T-helper 2 cell treated with Interferon-gamma antibody and Interleukin-4, amounts not matched to agents 5 μg/mL and 100 μg/mL, for 36 hours (primary cell): ENCODE measurements around the gene GMDS.

Source experiments
- DNase-seq: peaks from one replicate; pipeline ENCODE4 v3.0.0; 2021; ENCODE audit warnings: low spot score
- H3K27ac Mint-ChIP-seq: one replicate; pipeline ENCODE4 v1.8.0; 2021; ENCODE audit warnings: mild to moderate bottlenecking, mixed read lengths
- H3K27me3 Mint-ChIP-seq: one replicate; pipeline ENCODE4 v1.8.0; 2021; ENCODE audit warnings: low read depth, mixed read lengths
- H3K36me3 Mint-ChIP-seq: one replicate; pipeline ENCODE4 v1.8.0; 2021; ENCODE audit warnings: low read depth, mixed read lengths
- H3K4me1 Mint-ChIP-seq: one replicate; pipeline ENCODE4 v1.8.0; 2021; ENCODE audit warnings: low read depth, mixed read lengths
- H3K4me3 Mint-ChIP-seq: one replicate; pipeline ENCODE4 v1.8.0; 2022; ENCODE audit warnings: mild to moderate bottlenecking, moderate library complexity, mixed read lengths
- H3K9me3 Mint-ChIP-seq: one replicate; pipeline ENCODE4 v1.8.0; 2021; ENCODE audit warnings: mixed read lengths

The GMDS gene

DNA sequence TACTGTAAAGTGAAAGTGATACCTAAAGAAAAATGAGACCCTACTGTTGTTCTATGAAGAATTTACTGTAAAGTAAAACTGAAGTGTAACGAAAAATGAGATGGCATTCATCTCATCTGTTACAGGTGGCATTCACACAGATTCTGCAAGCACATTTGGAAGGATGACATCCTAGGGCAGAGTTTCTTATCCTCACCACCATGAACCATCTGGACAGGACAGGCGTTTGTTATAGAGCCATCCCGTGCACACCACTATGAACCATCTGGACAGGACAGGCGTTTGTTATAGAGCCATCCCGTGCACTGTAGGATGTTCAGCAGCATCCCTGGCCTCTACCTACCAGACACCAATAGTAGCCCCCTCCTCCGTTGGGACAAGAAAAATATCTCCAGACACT, 294.8 kb downstream of the GMDS start:
- Mint-ChIP-seq H3K27ac (no peak overlapping the region), H3K27me3 (no peaks in the 10 kb centered on the region), H3K4me1 (no peaks in the 10 kb centered on the region), H3K9me3 (no peaks in the 10 kb centered on the region), H3K4me3 (no peak overlapping the region), H3K36me3 (no peaks in the 10 kb centered on the region)
- DNase-seq: no peak

DNA sequence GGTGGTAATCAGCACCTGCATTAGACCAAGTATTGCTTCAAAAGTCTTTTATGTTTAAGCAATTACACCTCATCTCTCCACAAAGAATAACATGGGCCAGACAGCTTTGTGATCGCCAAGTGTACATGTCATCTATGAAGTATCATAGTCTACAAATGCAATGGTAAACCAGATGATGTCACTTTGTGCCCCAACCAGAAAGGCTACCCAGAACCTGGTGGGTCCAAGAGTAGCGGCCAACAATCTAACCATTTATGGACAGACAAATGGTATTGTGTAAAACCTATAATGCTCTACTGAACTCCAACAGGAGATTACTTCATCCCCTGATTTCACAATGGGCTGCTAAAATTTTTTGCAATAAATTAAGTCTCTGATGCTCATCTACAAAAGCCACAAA, 295.9 kb downstream of the GMDS start:
- Mint-ChIP-seq H3K4me3 (no peak overlapping the region), H3K4me1 (no peaks in the 10 kb centered on the region), H3K27ac (no peak overlapping the region), H3K27me3 (no peaks in the 10 kb centered on the region), H3K9me3 (no peaks in the 10 kb centered on the region), H3K36me3 (no peaks in the 10 kb centered on the region)
- DNase-seq: no peak

DNA sequence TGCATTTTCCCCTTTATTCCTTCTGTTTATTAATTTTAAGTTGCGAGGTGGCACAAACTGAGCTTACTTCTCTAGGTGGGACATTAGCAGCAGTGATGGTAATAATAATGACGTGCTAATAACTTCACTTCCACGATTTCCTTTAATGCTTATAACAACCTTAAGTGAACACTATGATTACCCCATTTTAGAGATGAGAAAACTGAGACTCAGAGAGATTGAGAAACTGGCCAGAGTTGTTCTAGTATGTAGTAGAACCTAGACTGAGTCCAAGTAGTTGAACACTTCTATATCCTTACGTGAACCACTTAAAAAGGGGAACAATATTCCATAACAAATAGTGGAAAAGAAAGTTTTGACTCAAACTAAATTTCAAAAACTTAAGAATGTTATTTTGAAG, 297.5 kb downstream of the GMDS start:
- Mint-ChIP-seq H3K4me3 (no peak overlapping the region), H3K4me1 (no peaks in the 10 kb centered on the region), H3K9me3 (no peaks in the 10 kb centered on the region)

DNA sequence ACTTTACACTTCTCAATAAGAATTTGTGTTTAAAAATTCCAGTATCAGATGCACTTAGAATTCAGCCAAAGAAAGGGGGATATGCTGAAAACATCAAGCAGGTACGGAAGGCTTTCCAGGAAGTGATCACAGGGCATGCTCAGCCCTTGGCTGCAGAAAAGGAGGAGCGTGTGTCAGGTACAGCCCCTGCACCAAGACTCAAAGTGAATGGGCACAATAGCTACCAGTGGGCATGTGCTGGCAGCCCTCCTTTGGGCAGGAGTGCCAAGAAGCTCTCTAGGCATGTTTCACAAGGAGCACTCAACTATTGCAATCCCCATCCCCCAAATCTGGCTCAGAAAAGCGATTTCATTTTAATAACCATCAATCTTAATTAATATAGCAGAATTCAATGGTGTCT, 298.8 kb downstream of the GMDS start:
- Mint-ChIP-seq H3K27me3 (no peaks in the 10 kb centered on the region), H3K9me3 (no peaks in the 10 kb centered on the region), H3K36me3 (no peaks in the 10 kb centered on the region), H3K4me1 (no peaks in the 10 kb centered on the region), H3K27ac (no peak overlapping the region), H3K4me3 (no peak overlapping the region)
- no peak for DNase-seq

More for the DNA sequence above, 297.5 kb downstream of the GMDS start:
- no peak overlapping the region for H3K27ac Mint-ChIP-seq
- no peaks in the 10 kb centered on the region for H3K27me3 Mint-ChIP-seq
- H3K36me3 Mint-ChIP-seq: no peaks in the 10 kb centered on the region
- DNase-seq: no peak

DNA sequence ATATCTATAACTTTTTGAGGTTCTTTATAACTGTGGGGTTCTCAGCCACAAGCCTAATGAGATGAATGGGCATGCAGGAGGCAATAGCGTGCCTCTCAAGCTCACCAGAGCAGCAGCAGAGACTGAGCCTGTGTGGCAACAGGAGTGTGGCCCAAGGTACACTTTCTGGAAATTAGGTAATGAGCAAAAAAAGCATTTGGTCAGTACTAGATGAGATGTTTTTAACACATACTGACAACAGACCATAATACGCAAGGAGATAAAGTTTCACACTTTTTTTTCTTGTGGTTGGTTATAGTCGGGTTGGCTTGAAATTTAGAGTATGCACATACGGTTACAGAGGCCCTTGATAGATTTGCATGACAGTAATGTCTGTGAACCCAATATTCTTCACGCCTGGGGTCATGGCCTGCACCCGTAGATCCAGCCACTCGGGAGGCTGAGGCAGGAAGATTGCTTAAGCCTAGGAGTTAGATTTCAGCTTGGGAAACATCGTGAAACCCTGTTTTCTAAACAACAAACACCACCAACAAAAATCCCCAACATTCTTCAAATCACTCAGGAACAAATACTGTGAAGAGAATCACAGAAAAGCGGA, 300.1 kb downstream of the GMDS start:
- Mint-ChIP-seq H3K4me1 (no peaks in the 10 kb centered on the region), H3K27me3 (no peaks in the 10 kb centered on the region), H3K4me3 (no peak overlapping the region), H3K27ac (no peak overlapping the region), H3K36me3 (no peaks in the 10 kb centered on the region), H3K9me3 (no peaks in the 10 kb centered on the region)
- no peak for DNase-seq

DNA sequence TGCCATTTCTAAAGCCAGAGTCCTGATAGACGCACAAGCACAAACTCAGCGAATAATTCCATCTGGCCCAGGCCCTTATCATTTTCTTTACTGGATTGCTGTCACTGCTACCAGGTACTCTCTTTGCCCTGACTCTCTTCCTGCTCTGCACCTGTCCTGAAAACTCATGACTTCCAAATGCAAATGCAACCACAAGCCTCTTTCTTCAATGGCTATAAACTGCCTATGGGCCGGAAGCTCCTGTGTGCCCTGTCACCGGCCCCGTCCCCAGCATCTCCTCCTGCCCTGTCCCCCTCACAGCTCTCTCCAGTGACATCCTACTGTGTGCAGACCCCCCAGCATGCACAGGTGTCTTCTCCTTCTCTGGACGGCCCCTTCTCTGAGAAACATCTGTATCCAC, 302.6 kb downstream of the GMDS start:
- no peaks in the 10 kb centered on the region for H3K4me1 Mint-ChIP-seq
- H3K27me3 Mint-ChIP-seq: no peaks in the 10 kb centered on the region
- no peak for DNase-seq
- no peak overlapping the region for H3K27ac Mint-ChIP-seq
- H3K4me3 Mint-ChIP-seq: no peak overlapping the region
- no peaks in the 10 kb centered on the region for H3K9me3 Mint-ChIP-seq
- no peaks in the 10 kb centered on the region for H3K36me3 Mint-ChIP-seq

DNA sequence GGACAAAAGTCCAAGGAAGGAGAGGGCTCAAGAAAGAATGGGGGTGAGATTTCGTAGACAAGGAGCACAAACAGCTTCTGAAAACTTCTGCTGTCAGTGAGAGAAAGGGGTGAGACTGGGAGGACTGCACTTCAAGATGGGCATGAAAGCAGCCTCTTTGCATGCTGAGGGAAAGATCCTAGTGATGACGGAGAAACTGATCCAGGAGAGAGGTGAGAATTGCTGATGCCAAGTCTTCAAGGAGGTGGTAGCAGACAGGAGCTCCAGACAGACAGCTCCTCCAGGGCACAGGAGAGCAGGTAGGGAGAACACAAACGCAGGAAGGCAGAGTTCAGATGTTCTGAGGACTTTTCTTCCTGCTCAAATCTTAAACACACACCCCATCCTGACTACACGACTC, 303.9 kb downstream of the GMDS start:
- Mint-ChIP-seq H3K27me3 (no peaks in the 10 kb centered on the region), H3K27ac (no peak overlapping the region), H3K9me3 (no peaks in the 10 kb centered on the region), H3K4me3 (no peak overlapping the region), H3K36me3 (no peaks in the 10 kb centered on the region), H3K4me1 (no peaks in the 10 kb centered on the region)
- no peak for DNase-seq

DNA sequence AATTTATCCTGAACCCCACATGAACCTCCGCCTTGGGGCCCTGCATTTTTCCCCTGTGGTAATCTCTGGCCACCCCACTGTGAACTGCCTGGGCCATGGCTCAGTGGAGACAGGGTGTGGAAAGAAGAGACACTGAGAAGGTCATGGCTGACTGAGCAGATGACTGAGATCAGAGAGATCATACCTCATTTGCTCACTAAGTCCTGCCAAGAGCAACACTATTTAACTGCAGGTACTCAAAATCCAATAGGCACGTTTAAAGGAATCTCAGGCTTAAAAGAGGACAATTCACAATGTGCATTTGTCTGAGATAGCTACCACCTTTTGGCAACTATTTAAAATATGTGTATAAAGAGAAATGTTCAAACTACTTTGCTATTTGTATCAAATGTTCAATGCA, 305.0 kb downstream of the GMDS start:
- peaks cover 1% of the 10 kb centered on the region for H3K36me3 Mint-ChIP-seq
- no peak overlapping the region for H3K4me3 Mint-ChIP-seq
- no peak overlapping the region for H3K27ac Mint-ChIP-seq
- H3K4me1 Mint-ChIP-seq: no peaks in the 10 kb centered on the region
- H3K9me3 Mint-ChIP-seq: no peaks in the 10 kb centered on the region
- no peak for DNase-seq
- H3K27me3 Mint-ChIP-seq: no peaks in the 10 kb centered on the region

DNA sequence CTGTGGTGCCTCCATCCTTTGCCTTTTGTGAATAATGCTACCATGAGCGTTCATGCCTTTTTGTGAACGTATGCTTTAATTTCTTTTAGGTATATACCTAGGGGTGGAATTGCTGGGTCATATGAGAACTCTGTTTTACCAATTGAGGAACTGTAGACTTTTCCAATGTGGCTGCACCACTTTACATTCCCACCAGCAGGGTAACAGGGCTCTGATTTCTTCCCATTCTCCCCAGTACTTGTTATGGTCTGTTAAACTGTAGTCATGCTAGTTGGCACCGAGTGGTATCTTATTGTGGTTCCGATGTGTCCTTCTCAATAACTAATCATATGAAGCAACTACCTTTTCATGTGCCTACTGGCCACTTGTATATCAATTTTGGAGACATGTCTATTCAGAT, 312.1 kb downstream of the GMDS start:
- Mint-ChIP-seq H3K4me3 (no peak overlapping the region), H3K36me3 (peaks cover 1% of the 10 kb centered on the region), H3K27ac (no peak overlapping the region), H3K4me1 (no peaks in the 10 kb centered on the region), H3K27me3 (no peaks in the 10 kb centered on the region), H3K9me3 (no peaks in the 10 kb centered on the region)
- DNase-seq: no peak

DNA sequence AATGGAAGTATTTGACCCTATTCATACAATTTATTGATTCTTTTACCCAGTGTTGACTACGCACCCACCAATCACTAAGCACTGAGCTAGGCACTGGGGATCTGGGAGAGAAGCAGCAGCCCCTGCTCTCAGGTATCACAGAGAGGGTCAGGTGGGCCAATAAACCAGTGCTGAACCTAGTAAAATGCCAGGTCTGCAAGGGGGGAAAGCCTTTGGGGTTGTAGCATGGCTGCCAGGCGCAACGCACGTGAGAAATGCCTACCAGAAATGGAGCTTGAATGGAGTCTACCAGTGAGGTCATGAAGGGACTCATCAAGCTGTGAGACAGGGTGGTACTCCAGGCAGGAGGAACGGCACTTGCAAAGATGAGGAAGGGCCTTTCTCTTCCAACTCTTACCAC, 313.6 kb downstream of the GMDS start:
- peaks cover 3% of the 10 kb centered on the region for H3K36me3 Mint-ChIP-seq
- H3K27ac Mint-ChIP-seq: no peak overlapping the region
- H3K4me3 Mint-ChIP-seq: no peak overlapping the region
- no peaks in the 10 kb centered on the region for H3K27me3 Mint-ChIP-seq
- no peak for DNase-seq
- no peaks in the 10 kb centered on the region for H3K4me1 Mint-ChIP-seq
- H3K9me3 Mint-ChIP-seq: no peaks in the 10 kb centered on the region

DNA sequence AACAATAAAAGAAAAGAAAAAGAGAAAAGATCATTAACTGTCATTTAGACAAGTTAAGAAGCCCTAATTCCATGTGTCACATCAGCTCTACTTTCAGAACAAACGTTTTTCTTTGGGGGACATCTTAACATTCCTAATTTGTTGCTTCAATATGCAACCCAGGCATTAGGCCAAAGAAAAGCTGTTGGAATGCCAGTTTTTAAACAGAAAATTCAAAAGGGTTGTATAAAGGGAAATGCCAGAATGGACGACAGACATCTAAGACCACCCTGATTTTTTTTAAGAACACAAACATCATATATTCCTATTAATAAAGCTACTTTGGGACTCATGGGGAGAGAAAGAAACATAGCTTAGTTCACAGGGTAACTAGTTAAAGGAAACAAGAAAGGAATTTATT, 315.0 kb downstream of the GMDS start:
- no peak overlapping the region for H3K4me3 Mint-ChIP-seq
- peaks cover 2% of the 10 kb centered on the region for H3K36me3 Mint-ChIP-seq
- H3K4me1 Mint-ChIP-seq: no peaks in the 10 kb centered on the region
- no peaks in the 10 kb centered on the region for H3K27me3 Mint-ChIP-seq
- H3K27ac Mint-ChIP-seq: no peak overlapping the region
- no peaks in the 10 kb centered on the region for H3K9me3 Mint-ChIP-seq
- DNase-seq: no peak

DNA sequence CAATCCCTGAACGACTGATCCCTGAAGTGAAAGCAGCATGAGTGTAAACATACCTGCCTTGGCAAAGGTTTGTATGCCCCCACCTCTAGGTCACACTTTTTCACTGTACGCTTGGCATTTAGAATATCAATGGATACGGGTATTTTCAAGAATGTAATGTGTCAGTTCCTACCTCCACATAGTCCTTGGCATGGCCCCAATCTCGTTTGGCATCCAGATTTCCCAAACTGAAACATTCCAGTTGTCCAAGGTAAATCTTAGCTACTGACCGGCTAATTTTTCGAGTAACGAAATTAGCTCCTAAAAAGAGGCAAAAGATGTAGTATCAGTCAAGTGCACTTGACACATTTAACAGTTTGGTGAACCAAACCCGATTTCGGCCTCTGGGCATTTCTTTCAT, 315.5 kb downstream of the GMDS start:
- H3K4me3 Mint-ChIP-seq: no peak overlapping the region
- H3K27ac Mint-ChIP-seq: no peak overlapping the region
- no peaks in the 10 kb centered on the region for H3K4me1 Mint-ChIP-seq
- no peak for DNase-seq
- no peaks in the 10 kb centered on the region for H3K9me3 Mint-ChIP-seq
- H3K36me3 Mint-ChIP-seq: peaks cover 2% of the 10 kb centered on the region
- H3K27me3 Mint-ChIP-seq: no peaks in the 10 kb centered on the region

DNA sequence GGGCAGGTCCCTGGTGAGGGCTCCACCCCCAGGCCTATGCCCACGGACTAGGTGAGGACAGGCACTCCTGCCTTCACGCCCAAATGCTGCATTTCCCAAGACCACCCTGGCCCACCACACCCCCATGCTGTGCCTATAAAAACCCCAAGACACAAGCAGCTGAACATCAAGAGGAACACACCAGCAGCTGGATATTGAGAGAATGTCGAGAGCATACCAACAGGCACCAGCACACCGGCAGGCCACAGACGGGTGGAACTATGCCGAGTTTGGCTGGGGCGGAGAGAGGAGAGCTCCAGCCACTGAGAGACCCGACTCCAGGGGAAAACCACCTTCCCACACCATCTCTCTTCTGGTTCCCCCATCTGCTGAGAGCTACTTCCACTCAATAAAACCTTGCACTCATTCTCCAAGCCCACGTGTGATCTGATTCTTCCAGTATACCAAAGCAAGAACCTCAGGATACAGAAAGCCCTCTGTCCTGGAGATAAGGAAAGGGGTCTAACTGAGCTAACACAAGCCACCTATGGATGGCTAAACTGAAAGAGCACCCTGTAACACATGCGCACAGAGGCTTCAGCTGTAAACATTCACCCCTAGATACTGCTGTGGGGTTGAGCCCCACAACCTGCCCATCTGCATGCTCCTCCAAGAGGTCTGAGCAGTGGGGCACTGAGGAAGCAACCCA, 319.5 kb downstream of the GMDS start:
- Mint-ChIP-seq H3K9me3 (no peaks in the 10 kb centered on the region), H3K4me1 (no peaks in the 10 kb centered on the region), H3K27ac (no peak overlapping the region), H3K4me3 (no peak overlapping the region), H3K27me3 (no peaks in the 10 kb centered on the region), H3K36me3 (peaks cover 2% of the 10 kb centered on the region)
- no peak for DNase-seq

DNA sequence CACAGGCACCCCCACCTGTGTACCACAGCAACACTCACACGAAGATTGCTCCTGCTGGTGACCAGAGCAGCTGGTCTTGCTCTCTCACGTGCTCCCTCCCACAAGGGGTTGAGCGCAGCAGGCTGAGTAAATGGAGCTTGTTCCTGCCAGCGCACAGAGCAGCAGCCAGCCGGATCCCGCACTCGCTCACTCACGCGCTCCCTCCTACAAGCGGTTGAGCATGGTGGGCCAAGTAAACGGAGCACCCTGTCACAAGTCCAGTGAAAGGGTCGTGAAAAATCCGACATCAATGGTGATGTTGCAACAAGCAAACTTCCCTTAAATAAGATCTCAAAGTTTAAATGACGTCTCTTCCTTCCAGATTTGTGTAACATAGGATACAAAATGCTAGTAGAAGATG, 322.0 kb downstream of the GMDS start:
- H3K36me3 Mint-ChIP-seq: peaks cover 2% of the 10 kb centered on the region
- no peaks in the 10 kb centered on the region for H3K27me3 Mint-ChIP-seq
- no peaks in the 10 kb centered on the region for H3K9me3 Mint-ChIP-seq
- no peaks in the 10 kb centered on the region for H3K4me1 Mint-ChIP-seq
- no peak overlapping the region for H3K27ac Mint-ChIP-seq
- H3K4me3 Mint-ChIP-seq: no peak overlapping the region
- no peak for DNase-seq
